Mesothelial cell of epicardium (in vitro differentiated cells): ENCODE results near the gene RNF208. TPM values are rescaled to one million over a fixed set of nuclear protein-coding genes. Genes with fewer than 3 reads are reported as not detected.

ENCODE experiments used
- DNase-seq, 2 experiments: peaks; one replicate each; pipeline ENCODE4 v3.0.0; 2021; ENCODE audit warnings: low spot score in 2 of 2; ENCODE audit not compliant: unreplicated experiment in 2 of 2
- H3K27ac Mint-ChIP-seq: 2 replicates; pipeline ENCODE4 v1.8.0; 2021; ENCODE audit warnings: mixed read lengths
- H3K27me3 Mint-ChIP-seq: 2 replicates; pipeline ENCODE4 v1.8.0; 2021; ENCODE audit warnings: low read depth, mixed read lengths
- H3K36me3 Mint-ChIP-seq: 2 replicates; pipeline ENCODE4 v1.8.0; 2021; ENCODE audit warnings: mixed read lengths
- H3K4me1 Mint-ChIP-seq: 2 replicates; pipeline ENCODE4 v1.8.0; 2021; ENCODE audit warnings: mixed read lengths
- H3K4me3 Mint-ChIP-seq: 2 replicates; pipeline ENCODE4 v1.8.0; 2021; ENCODE audit warnings: mild to moderate bottlenecking, moderate library complexity, mixed read lengths
- H3K9me3 Mint-ChIP-seq: 2 replicates; pipeline ENCODE4 v1.8.0; 2021; ENCODE audit warnings: mixed read lengths
- total RNA-seq: library from RNA; stranded (reverse); gene quantifications from 3 replicates; pipeline ENCODE4 v1.2.1, GENCODE V29; 2021
- TF ChIP-seq, protein P1 (sequence below): fragments of 200-600 bp; sonication (generic); IDR thresholded peaks from one replicate; pipeline ENCODE4 v1.5.0; 2021; ENCODE audit warnings: antibody characterized with exemption; ENCODE audit not compliant: unreplicated experiment

Gene RNF208
- total RNA-seq, 1 donor from 2014 or later = 13.9 TPM

DNA sequence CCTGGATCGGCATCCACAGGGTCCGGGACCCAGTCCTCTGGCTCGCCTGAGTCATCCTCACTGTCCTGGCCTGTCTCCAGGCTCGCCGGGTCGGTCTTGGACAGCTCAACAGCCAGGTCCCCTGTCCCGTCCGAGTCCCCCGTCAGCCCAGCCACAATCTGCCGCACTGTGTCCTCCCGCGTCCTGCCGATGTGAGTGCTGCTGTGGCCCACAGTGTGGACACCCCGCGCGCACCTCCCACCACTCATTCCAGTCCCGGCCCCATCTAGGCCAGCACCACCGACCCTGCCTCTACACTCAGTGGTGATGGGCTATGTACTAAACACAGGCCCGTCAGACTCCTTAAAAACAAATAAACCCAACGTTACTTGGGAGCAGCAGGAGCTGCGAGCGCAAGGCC, 40.4 kb downstream of the RNF208 start:
- no peak overlapping the region for H3K27ac Mint-ChIP-seq
- no peak overlapping the region for H3K4me3 Mint-ChIP-seq
- no peaks in the 10 kb centered on the region for H3K27me3 Mint-ChIP-seq
- TF ChIP-seq, protein P1, sequence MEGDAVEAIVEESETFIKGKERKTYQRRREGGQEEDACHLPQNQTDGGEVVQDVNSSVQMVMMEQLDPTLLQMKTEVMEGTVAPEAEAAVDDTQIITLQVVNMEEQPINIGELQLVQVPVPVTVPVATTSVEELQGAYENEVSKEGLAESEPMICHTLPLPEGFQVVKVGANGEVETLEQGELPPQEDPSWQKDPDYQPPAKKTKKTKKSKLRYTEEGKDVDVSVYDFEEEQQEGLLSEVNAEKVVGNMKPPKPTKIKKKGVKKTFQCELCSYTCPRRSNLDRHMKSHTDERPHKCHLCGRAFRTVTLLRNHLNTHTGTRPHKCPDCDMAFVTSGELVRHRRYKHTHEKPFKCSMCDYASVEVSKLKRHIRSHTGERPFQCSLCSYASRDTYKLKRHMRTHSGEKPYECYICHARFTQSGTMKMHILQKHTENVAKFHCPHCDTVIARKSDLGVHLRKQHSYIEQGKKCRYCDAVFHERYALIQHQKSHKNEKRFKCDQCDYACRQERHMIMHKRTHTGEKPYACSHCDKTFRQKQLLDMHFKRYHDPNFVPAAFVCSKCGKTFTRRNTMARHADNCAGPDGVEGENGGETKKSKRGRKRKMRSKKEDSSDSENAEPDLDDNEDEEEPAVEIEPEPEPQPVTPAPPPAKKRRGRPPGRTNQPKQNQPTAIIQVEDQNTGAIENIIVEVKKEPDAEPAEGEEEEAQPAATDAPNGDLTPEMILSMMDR = no peak
- no peak for DNase-seq
- no peaks in the 10 kb centered on the region for H3K9me3 Mint-ChIP-seq
- peaks cover 2% of the 10 kb centered on the region for H3K4me1 Mint-ChIP-seq
- peaks cover 11% of the 10 kb centered on the region for H3K36me3 Mint-ChIP-seq

DNA sequence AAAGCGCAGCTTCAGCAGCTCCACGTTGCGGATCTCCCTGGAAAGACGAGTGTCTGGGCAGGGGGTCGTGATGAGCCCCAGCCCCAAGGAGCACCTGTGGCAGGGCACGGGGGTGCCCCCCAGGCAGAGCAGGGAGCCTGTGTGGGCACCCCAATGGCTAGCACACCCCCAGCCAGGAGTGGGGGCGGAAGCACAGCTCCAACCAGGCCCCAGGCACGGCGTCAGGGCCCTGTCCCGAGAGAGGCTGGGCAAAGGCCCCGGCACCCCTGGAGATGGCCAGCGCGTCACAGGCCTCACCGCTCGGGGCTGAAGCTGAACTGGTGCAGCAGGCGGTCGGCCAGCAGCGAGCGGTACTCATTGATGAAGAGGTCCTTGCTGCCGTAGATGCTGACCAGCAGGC, 41.5 kb downstream of the RNF208 start:
- Mint-ChIP-seq H3K4me1 (no peaks in the 10 kb centered on the region), H3K36me3 (peaks cover 11% of the 10 kb centered on the region), H3K27me3 (peaks cover 11% of the 10 kb centered on the region), H3K9me3 (no peaks in the 10 kb centered on the region), H3K4me3 (no peak overlapping the region), H3K27ac (no peak overlapping the region)
- DNase-seq = no peak
- TF ChIP-seq, protein P1 = no peak

DNA sequence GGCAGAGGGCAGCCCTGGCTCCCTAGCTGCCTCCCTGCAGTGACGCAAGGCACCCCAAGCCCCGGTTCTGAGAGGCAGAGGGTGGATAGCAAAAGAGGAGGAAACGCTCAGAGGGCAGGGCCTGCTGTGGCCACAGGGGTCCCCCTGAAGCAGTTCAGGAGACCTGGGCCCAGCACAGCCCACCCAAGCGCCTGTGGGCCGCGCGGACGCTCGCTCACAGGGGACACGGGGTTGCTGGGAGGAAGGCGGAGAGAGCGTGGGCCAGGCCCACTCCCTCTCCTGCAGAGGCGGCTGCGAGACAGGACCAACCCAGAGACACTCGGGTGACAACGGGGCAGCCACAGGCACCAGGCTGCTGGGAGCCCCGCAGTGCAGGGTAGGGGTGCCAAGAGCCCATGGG, 42.3 kb downstream of the RNF208 start:
- TF ChIP-seq, protein P1 = no peak
- Mint-ChIP-seq H3K4me3 (no peak overlapping the region), H3K27me3 (peaks cover 18% of the 10 kb centered on the region), H3K4me1 (no peaks in the 10 kb centered on the region), H3K9me3 (no peaks in the 10 kb centered on the region), H3K27ac (no peak overlapping the region), H3K36me3 (peaks cover 11% of the 10 kb centered on the region)
- no peak for DNase-seq

DNA sequence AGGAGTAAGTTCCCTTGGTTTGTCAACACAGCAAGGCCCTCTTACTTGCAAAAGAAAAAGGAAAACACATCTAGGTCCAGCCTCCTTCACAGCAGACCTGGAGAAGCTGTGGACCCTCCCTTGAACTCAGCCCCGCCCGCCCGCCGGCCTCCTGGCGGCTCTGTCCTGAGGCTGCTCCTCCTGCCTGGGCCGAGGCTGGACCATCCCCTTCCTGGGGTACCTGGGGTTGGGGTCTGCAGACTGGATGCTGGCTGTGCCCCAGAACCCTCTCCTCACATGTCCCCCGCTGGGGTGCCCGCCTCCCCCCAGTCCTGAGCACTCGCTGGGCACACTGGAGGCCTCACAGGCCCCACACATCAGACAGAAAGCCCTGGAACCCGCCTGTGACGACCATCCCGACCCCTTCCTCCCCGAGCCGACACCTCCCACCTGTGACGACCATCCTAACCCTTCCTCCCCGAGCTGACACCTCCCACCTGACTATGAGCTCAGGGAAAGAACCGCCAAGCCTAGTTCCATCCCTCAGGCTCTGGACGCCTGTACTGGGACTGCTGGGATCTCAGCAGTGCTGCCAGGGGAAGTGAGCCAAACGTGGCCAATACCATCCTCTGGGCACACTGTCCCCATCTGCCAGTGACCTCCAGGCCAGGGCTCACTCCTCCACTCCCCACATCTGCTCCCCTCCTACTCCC, 43.0 kb downstream of the RNF208 start:
- Mint-ChIP-seq H3K36me3 (peaks cover 11% of the 10 kb centered on the region), H3K27ac (no peak overlapping the region), H3K27me3 (peaks cover 24% of the 10 kb centered on the region), H3K9me3 (no peaks in the 10 kb centered on the region), H3K4me1 (no peaks in the 10 kb centered on the region), H3K4me3 (no peak overlapping the region)
- no peak for DNase-seq
- TF ChIP-seq, protein P1 = no peak

DNA sequence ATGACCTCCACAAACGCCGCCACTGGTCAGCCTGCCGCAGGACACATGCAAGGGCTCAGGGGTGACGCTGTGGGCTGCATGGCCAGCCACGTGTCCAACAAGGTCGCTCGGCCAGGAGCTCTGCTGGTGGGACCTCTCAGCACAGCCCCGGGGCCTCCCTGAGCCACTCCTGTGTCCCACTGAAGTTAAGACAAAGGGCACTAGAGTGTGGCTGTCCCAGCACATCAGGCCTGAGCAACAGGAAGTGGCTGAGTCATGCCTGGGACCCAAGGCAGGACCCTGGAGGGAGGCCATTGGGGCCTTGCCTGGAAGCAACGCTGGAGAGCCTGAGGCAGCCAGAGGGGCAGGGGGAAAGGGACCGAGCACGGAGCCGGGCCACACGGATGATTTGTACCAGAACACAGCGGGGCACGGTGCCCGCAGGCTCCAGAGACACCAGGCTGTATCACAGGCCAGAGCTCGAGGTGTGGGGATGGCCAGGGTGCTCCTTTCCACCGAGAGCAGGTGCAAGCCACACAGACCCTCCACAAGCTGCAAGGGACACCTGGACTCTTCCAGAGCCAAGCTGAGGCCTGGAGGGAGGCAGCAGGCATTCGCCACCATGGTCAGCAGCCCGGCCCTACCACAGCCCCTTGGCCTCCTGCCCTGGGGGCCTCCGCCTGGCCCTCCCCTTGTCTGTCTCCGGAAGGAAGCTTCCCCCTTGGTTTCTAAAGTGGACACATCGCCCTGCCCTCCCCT, 43.7 kb downstream of the RNF208 start:
- DNase-seq = no peak
- H3K27me3 Mint-ChIP-seq = peaks cover 31% of the 10 kb centered on the region
- no peaks in the 10 kb centered on the region for H3K4me1 Mint-ChIP-seq
- H3K4me3 Mint-ChIP-seq = no peak overlapping the region
- peaks cover 10% of the 10 kb centered on the region for H3K36me3 Mint-ChIP-seq
- H3K9me3 Mint-ChIP-seq = no peaks in the 10 kb centered on the region
- TF ChIP-seq, protein P1 = no peak
- no peak overlapping the region for H3K27ac Mint-ChIP-seq
